C4-2B (cell line): ENCODE measurements around the gene TIMM10.

ENCODE experiments used
- H3K27ac ChIP-seq: fragments of 450-650 bp; 2 replicates; pipeline ENCODE4 v1.5.1; 2017
- CTCF ChIP-seq: fragments of 450-650 bp; conservative IDR thresholded peaks from 2 replicates; pipeline ENCODE4 v1.5.1; 2017; ENCODE audit warnings: mild to moderate bottlenecking
- ZFX ChIP-seq: fragments of 450-650 bp; IDR thresholded peaks from 2 replicates; pipeline ENCODE4 v1.6.1; 2017

TIMM10 gene

DNA sequence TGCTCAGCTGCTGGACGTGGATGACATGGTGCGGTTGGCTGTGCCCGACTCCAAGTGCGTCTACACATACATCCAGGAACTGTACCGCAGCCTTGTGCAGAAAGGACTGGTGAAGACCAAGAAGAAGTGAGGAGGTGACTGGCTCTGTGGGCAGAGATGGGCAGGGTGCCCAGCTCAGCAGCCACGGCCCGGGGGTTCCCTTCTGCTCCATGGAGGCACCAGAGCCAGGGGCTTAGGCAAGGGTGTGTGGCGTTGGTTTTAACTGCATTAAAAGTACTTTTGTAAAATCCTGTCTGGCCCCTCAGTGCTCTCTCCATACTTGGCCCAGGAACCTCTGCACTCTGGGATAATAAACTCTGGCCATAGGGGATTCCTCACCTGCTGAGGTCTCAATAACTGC lies 19.4 kb upstream of the TIMM10 start:
- H3K27ac ChIP-seq = no peak overlapping the region
- TF ChIP-seq CTCF (no peak), ZFX (no peak)

DNA sequence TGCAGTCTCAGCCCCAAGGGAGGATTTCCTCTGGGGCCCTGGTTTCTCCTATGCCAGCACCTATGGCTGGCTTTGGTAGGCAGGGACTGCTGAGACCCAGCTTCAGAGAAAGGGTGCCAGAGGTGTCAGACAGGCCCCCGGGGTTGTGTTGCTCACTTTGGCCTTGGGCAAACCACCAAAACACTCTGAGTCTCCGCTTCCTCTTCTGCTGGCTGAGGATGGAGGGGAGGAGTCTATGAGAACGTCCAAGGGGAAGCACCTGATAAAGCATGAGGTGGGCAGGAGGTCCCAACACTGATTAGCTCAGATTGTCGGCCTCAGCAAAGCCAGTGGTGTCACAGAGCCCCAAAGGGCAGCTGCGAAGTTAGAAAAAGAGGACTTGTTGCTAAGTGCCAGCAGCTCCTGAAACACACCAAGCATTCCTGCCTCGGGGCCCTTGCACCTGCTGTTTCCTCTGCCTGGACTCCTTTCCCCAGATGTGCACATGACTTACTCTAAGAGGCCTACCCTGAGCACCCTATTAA lies 17.4 kb upstream of the TIMM10 start:
- H3K27ac ChIP-seq = no peak overlapping the region
- no peak for TF ChIP-seq CTCF
- TF ChIP-seq ZFX = no peak

DNA sequence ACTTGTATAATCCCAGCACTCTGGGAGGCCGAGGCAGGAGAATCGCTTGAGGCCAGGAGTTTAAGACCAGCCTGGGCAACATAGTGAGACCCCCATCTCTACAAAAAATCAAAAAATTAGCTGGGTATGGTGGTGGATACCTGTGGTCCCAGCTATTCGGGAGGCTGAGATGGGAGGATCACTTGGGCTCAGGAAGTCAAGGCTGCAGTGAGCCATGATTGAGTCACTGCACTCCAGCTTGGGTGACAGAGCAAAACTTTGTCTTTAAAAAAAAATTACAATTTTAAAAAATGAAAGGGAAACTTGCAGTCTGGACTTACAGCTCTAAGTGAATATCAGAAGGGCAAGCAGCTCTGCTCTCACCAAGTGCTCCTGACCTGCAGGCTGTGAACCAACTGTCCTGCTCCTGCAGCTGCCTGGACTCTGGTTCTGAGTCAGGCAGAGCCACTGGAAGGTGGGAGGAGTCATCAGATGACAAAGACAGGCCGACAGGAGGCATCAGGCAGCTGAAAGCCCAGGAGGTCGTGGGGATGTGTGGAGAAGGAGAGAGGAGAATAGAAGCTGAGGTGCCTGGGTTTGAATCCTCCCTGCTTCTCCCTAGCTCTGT lies 16.4 kb upstream of the TIMM10 start:
- H3K27ac ChIP-seq = no peak overlapping the region

DNA sequence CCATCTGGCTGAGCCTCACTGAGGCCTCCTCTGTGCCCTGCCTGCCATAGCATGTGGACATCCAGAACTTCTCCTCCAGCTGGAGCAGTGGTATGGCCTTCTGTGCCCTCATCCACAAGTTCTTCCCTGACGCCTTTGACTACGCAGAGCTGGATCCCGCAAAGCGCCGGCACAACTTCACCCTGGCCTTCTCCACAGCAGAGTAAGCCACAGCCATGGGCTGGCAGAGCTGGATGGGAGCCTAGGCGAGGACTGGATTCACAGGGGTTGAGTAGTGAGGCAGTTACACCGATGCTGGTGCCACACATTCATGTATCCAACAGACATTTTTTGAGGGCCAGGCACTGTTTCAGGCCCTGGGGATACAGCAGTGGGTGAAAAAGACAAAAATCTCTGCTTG lies 15.9 kb upstream of the TIMM10 start:
- TF ChIP-seq ZFX = no peak
- no peak for TF ChIP-seq CTCF
- H3K27ac ChIP-seq = no peak overlapping the region

More for the DNA sequence above, 16.4 kb upstream of the TIMM10 start:
- TF ChIP-seq ZFX (no peak), CTCF (no peak)

- no peak overlapping the region for H3K27ac ChIP-seq
- TF ChIP-seq CTCF = no peak
- TF ChIP-seq ZFX = no peak
Observed at GRCh38 chr11:57545883-57546282, 15.3 kb upstream of the TIMM10 start.

DNA sequence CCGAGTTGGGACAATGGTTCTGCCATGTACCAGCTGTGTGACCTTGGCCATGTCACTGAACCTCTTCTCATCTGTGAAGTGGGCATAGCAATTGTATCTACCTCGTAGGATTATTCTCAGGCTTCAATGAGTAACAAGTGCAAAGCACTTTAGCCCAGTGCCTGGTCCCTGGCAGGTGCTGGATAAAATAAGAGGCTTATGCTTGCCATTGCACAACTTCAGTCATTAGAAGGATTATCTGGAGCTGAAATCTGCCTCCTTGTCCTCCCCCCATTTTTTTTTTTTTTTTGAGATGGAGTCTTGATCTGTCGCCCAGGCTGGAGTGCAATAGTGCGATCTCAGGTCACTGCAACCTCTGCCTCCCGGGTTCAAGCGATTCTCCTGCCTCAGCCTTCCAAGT lies 14.0 kb upstream of the TIMM10 start:
- no peak overlapping the region for H3K27ac ChIP-seq
- no peak for TF ChIP-seq ZFX
- no peak for TF ChIP-seq CTCF

DNA sequence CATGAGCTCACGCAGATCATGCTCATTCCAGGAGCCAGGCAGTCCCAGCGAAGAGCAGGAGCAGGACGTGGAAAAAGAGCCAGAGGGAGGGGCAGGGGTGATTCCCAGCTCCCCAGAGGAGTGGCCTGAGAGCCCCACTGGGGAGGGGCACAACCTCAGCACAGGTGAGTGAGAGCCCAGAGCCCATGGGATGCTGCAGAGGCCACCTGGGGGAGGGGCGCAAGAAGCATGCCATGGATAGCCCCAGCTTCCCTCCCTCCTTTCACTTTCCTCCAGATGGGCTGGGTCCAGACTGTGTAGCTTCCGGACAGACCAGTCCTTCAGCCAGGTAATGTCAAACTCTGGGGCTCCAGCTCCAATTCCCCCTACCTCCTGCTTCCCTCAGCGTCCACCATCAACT lies 13.0 kb upstream of the TIMM10 start:
- no peak overlapping the region for H3K27ac ChIP-seq
- TF ChIP-seq ZFX (no peak), CTCF (no peak)
